Endothelial cell of umbilical vein (primary cell): ENCODE data around the gene ERO1B. TPM values are rescaled to one million over a fixed set of nuclear protein-coding genes. Genes with fewer than 3 reads are reported as not detected.

Source experiments
- BruUV-seq: library from RNA; stranded (reverse); fragments of 400-500 nt; replicated peaks from 2 replicates; lab custom pipeline; 2021; lab: Mats Ljungman, UMichigan
- CTCF ChIA-PET: fragments of 300-600, 350-600 bp; sonication (Branson Sonifier 250); formaldehyde crosslinking; loops from one replicate; lab custom pipeline; 2021; ENCODE audit warnings: antibody characterized with exemption, inconsistent platforms; lab: Charles Lee
- POLR2A ChIA-PET: fragments of 300-600, 350-600 bp; sonication (Branson Sonifier 250); formaldehyde crosslinking; loops from one replicate; lab custom pipeline; 2021; ENCODE audit warnings: antibody characterized with exemption, inconsistent platforms; lab: Charles Lee
- DNase-seq: peaks from one replicate; pipeline ENCODE4 v3.0.0-alpha.2; 2011; ENCODE audit warnings: low read depth, low spot score
- FAIRE-seq: peaks from 2 replicates; lab custom pipeline; 2011; peaks lifted over from hg19 to GRCh38; lab: Jason Lieb, UNC
- H2AFZ ChIP-seq: 2 replicates; pipeline ENCODE4 v1.6.0; 2012; ENCODE audit warnings: low read depth, low read length, control low read depth, inconsistent platforms
- H3K27ac ChIP-seq: 2 replicates; pipeline ENCODE4 v1.5.1; 2011; ENCODE audit warnings: low read depth, mild to moderate bottlenecking, control low read depth, low read length, moderate library complexity; ENCODE audit not compliant: insufficient read depth
- H3K27me3 ChIP-seq, 2 experiments: 2 replicates each; pipeline versions ENCODE4 v1.6.0 to v1.6.1; 2011; ENCODE audit warnings: low read length in 2 of 2, mixed read lengths in 1 of 2; ENCODE audit not compliant: control insufficient read depth in 2 of 2, insufficient read depth in 2 of 2
- H3K36me3 ChIP-seq, 2 experiments: 2 replicates in 1 of 2; 3 replicates in 1 of 2; pipeline ENCODE4 v1.5.1; 2011; ENCODE audit warnings: low read length in 2 of 2, mild to moderate bottlenecking in 1 of 2, moderate library complexity in 1 of 2; ENCODE audit not compliant: control insufficient read depth in 2 of 2, insufficient read depth in 2 of 2; ENCODE audit errors: extremely low read depth in 1 of 2
- H3K4me1 ChIP-seq: 3 replicates; pipeline ENCODE4 v1.5.1; 2011; ENCODE audit warnings: mild to moderate bottlenecking, low read length; ENCODE audit not compliant: control insufficient read depth, insufficient read depth; ENCODE audit errors: extremely low read depth
- H3K4me2 ChIP-seq: 2 replicates; pipeline ENCODE4 v1.6.1; 2011; ENCODE audit warnings: low read length, control low read depth, mixed read lengths; ENCODE audit not compliant: insufficient read depth
- H3K4me3 ChIP-seq, 3 experiments: fragments of 200-600 bp in 1 of 3; sonication (generic), shearing (Covaris generic) in 1 of 3; replicated peaks in 1 of 3; 2 replicates each; pipeline ENCODE4 v1.5.1; 2011 to 2016; ENCODE audit warnings: control low read depth in 3 of 3, low read length in 3 of 3, mild to moderate bottlenecking in 2 of 3, inconsistent platforms in 1 of 3, low read depth in 1 of 3, moderate library complexity in 1 of 3; ENCODE audit not compliant: insufficient read depth in 1 of 3
- H3K79me2 ChIP-seq: 2 replicates; pipeline ENCODE4 v1.6.0; 2012; ENCODE audit warnings: low read length, inconsistent platforms; ENCODE audit not compliant: control insufficient read depth, insufficient read depth
- H3K9ac ChIP-seq: replicated peaks from 2 replicates; pipeline ENCODE3; 2011; ENCODE audit warnings: low read length, control low read depth; ENCODE audit not compliant: insufficient read depth; ENCODE audit errors: extremely low read depth
- H3K9me1 ChIP-seq: replicated peaks from 3 replicates; pipeline ENCODE4 v1.6.0; 2011; ENCODE audit warnings: mild to moderate bottlenecking, low read length; ENCODE audit not compliant: control insufficient read depth, insufficient read depth; ENCODE audit errors: extremely low read depth
- H3K9me3 ChIP-seq: replicated peaks from 2 replicates; pipeline ENCODE4 v1.5.1; 2012; ENCODE audit warnings: low read length, inconsistent platforms; ENCODE audit not compliant: control insufficient read depth, insufficient read depth
- H4K20me1 ChIP-seq: replicated peaks from 2 replicates; pipeline ENCODE3; 2011; ENCODE audit warnings: mild to moderate bottlenecking, low read length; ENCODE audit not compliant: control insufficient read depth, insufficient read depth; ENCODE audit errors: extremely low read depth
- EZH2 ChIP-seq: IDR thresholded peaks from 2 replicates; pipeline ENCODE4 v1.6.1; 2012; ENCODE audit warnings: borderline replicate concordance, low read depth, mild to moderate bottlenecking, moderate library complexity, low read length, inconsistent platforms; ENCODE audit not compliant: severe bottlenecking
- FOS ChIP-seq: IDR thresholded peaks from 2 replicates; pipeline ENCODE4 v1.6.1; 2011; ENCODE audit warnings: mild to moderate bottlenecking, low read length, moderate library complexity, borderline replicate concordance; ENCODE audit not compliant: insufficient read depth
- GATA2 ChIP-seq: IDR thresholded peaks from 2 replicates; pipeline ENCODE4 v1.7.0; 2011; ENCODE audit warnings: low read depth, mild to moderate bottlenecking, moderate library complexity, mixed read lengths, low read length; ENCODE audit not compliant: insufficient read length, insufficient read depth
- JUN ChIP-seq: IDR thresholded peaks from 2 replicates; pipeline ENCODE4 v1.6.1; 2011; ENCODE audit warnings: borderline replicate concordance, low read depth; ENCODE audit not compliant: insufficient read length, insufficient read depth
- MYC ChIP-seq: IDR thresholded peaks from one replicate; pipeline ENCODE4 v1.6.1; 2011; ENCODE audit warnings: mild to moderate bottlenecking, low read depth, low read length
- POLR2A ChIP-seq: IDR thresholded peaks from 2 replicates; pipeline ENCODE4 v1.6.1; 2012; ENCODE audit warnings: low read depth, mild to moderate bottlenecking, control low read depth, low read length
- POLR2AphosphoS5 ChIP-seq: IDR thresholded peaks from 2 replicates; pipeline ENCODE4 v1.6.1; 2012; ENCODE audit warnings: low read depth, mild to moderate bottlenecking, control low read depth, low read length, moderate library complexity; ENCODE audit not compliant: insufficient read depth
- dilution Hi-C: fragments of 300-500 bp; cut with MboI; formaldehyde crosslinking; loops from one replicate; pipeline ENCODE4 v1.15.0; 2019; ENCODE audit warnings: low sequenced_read_pairs; ENCODE audit not compliant: extremely low pct_ligation_motif_present
- intact Hi-C: fragments of 100-400 bp; cut with micrococcal nuclease; formaldehyde crosslinking; loops from one replicate; pipeline ENCODE4 v1.10.0; 2022
- polyA plus RNA-seq, 4 experiments: library from polyadenylated mRNA; depleted of rRNA in 3 of 4; stranded (reverse) in 3 of 4; unstranded in 1 of 4; fragments of >200 nt; gene quantifications; 2 replicates each; pipeline versions ENCODE4 v1.2.1 to v1.2.3, GENCODE V29; 2011 to 2012; ENCODE audit warnings: missing spikeins in 1 of 4
- total RNA-seq: library from RNA; stranded (reverse); gene quantifications from 2 replicates; pipeline ENCODE4 v1.2.3, GENCODE V29; 2021
- TF ChIP-seq, protein P1 (sequence below), 2 donors: IDR thresholded peaks; 1 replicate in 1 of 2; 2 replicates in 1 of 2; pipeline ENCODE4 v1.5.1; 2011; ENCODE audit warnings: low read length in 2 of 2, mild to moderate bottlenecking in 2 of 2, moderate library complexity in 2 of 2, control low read depth in 1 of 2, inconsistent platforms in 1 of 2, low read depth in 1 of 2; ENCODE audit not compliant: insufficient read depth in 1 of 2; ENCODE audit errors: extremely low read depth in 1 of 2
- TF ChIP-seq, protein P2 (sequence below): IDR thresholded peaks from 2 replicates; pipeline ENCODE4 v1.6.1; 2011; ENCODE audit not compliant: insufficient read depth, insufficient read length

The ERO1B gene
- total and polyA plus RNA-seq, 2 donors (not counting 3 experiments of a cell fraction or from before 2014, with no cell fraction given): 1.9 to 3.6 TPM

DNA sequence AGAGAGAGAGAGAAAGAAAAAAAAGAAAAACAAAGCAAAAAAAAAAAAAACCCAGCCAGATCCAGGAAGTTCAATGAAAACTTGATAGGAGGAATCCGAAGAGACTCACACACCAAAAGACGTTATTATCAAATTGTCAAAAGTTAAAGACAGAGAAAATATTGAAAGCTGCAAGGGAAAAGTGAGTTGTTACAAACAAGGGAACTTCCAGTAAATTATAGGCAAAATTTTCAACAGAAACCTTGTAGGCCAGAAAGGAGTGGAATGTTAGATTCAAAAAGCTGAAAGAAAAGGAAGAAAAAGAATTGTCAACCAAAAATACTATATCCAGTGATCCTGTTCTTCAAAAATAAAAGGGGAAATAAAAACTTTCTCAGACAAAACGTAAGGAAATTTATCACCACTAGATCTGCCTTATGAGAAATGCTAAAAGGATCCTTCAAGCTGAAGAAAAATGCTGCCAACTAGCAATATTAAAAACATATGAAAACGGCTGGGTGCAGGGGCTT lies 23.6 kb downstream of the ERO1B start:
- H3K27ac ChIP-seq: no peak overlapping the region
- no peaks in the 10 kb centered on the region for H3K4me1 ChIP-seq
- BruUV-seq: no TSS peak
- no peaks in the 10 kb centered on the region for H3K27me3 ChIP-seq
- no peaks in the 10 kb centered on the region for H4K20me1 ChIP-seq
- H3K9me3 ChIP-seq: no peaks in the 10 kb centered on the region
- no peak overlapping the region for H3K4me3 ChIP-seq
- H3K4me2 ChIP-seq: no peak overlapping the region
- no peaks in the 10 kb centered on the region for H3K79me2 ChIP-seq
- FAIRE-seq: no peak
- intact Hi-C loops: no loop called here
- no peak overlapping the region for H3K9ac ChIP-seq
- H2AFZ ChIP-seq: no peak overlapping the region
- ChIA-PET POLR2A (no interaction called here), CTCF (no interaction called here)
- no peak for DNase-seq
- TF ChIP-seq POLR2A (no peak), POLR2AphosphoS5 (no peak), MYC (no peak), EZH2 (no peak), FOS (no peak), JUN (no peak), GATA2 (no peak)
- TF ChIP-seq, protein P1, sequence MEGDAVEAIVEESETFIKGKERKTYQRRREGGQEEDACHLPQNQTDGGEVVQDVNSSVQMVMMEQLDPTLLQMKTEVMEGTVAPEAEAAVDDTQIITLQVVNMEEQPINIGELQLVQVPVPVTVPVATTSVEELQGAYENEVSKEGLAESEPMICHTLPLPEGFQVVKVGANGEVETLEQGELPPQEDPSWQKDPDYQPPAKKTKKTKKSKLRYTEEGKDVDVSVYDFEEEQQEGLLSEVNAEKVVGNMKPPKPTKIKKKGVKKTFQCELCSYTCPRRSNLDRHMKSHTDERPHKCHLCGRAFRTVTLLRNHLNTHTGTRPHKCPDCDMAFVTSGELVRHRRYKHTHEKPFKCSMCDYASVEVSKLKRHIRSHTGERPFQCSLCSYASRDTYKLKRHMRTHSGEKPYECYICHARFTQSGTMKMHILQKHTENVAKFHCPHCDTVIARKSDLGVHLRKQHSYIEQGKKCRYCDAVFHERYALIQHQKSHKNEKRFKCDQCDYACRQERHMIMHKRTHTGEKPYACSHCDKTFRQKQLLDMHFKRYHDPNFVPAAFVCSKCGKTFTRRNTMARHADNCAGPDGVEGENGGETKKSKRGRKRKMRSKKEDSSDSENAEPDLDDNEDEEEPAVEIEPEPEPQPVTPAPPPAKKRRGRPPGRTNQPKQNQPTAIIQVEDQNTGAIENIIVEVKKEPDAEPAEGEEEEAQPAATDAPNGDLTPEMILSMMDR (IDR thresholded peaks at IDR 0.05; ENCODE audit: extremely low read depth in 1 of 2, insufficient read depth in 1 of 2, low read depth in 1 of 2, low read length in 2 of 2): no peak
- TF ChIP-seq, protein P2, sequence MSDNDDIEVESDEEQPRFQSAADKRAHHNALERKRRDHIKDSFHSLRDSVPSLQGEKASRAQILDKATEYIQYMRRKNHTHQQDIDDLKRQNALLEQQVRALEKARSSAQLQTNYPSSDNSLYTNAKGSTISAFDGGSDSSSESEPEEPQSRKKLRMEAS: no peak
- dilution Hi-C loops: no loop called here
- no peaks in the 10 kb centered on the region for H3K9me1 ChIP-seq
- H3K36me3 ChIP-seq: no peaks in the 10 kb centered on the region
